ENCODE data around the gene AJM1. TPM values are rescaled to one million over a fixed set of nuclear protein-coding genes. Genes with fewer than 3 reads are reported as not detected.

AJM1 gene
- total RNA-seq, 1 experiment from 2014 or later: 5.3 TPM

DNA sequence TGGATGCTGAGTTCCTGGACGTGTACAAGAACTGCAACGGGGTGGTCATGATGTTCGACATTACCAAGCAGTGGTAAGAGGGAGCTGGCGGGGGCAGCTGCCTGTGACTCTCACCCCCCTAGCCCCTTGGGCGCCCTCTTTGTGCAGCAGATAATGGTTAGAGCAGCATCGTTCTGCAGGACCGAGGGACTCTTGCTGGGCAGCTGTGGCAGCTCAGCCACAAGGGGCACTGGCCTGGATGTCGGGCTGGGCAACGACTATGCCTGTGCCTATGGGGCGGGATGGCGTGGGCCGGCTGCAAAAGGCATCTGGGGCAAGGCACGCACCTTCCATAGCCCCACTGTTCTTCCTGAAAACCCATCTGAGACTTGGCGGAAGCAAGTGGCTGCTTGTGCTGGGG lies 12.9 kb upstream of the AJM1 start:
- H3K9me3 ChIP-seq (ENCODE audit: insufficient read depth, low read depth): no peaks in the 10 kb centered on the region
- intact Hi-C loops (cut with micrococcal nuclease; ENCODE audit: unreplicated experiment): no loop called here
- H4K20me1 ChIP-seq (ENCODE audit: insufficient read depth): 0 out of 2 replicates have a peak, but pooled peaks cover 6% of the 10 kb centered on the region
- no peak overlapping the region for H2AFZ ChIP-seq
- H3K4me1 ChIP-seq (replicated peaks; ENCODE audit: insufficient read depth): no peaks in the 10 kb centered on the region
- H3K9me2 ChIP-seq (ENCODE audit: insufficient read depth): no peaks in the 10 kb centered on the region
- H3K4me2 ChIP-seq: no peak overlapping the region
- peaks cover 9% of the 10 kb centered on the region; the same call in 1 of the 2 replicates for H3F3A ChIP-seq (ENCODE audit: insufficient read depth, low read depth)
- no peaks in the 10 kb centered on the region for H3K27me3 ChIP-seq (ENCODE audit: insufficient read depth, low read depth)
- CTCF ChIA-PET: no interaction called here
- no peak overlapping the region for H3K4me3 ChIP-seq
- H3K27ac ChIP-seq: no peak overlapping the region
- TSS peak; percentile 7 for BruUV-seq (replicated peaks)
- no peak for TF ChIP-seq EZH2 (IDR thresholded peaks at IDR 0.05; ENCODE audit: low read depth)
- TF ChIP-seq, protein P1, sequence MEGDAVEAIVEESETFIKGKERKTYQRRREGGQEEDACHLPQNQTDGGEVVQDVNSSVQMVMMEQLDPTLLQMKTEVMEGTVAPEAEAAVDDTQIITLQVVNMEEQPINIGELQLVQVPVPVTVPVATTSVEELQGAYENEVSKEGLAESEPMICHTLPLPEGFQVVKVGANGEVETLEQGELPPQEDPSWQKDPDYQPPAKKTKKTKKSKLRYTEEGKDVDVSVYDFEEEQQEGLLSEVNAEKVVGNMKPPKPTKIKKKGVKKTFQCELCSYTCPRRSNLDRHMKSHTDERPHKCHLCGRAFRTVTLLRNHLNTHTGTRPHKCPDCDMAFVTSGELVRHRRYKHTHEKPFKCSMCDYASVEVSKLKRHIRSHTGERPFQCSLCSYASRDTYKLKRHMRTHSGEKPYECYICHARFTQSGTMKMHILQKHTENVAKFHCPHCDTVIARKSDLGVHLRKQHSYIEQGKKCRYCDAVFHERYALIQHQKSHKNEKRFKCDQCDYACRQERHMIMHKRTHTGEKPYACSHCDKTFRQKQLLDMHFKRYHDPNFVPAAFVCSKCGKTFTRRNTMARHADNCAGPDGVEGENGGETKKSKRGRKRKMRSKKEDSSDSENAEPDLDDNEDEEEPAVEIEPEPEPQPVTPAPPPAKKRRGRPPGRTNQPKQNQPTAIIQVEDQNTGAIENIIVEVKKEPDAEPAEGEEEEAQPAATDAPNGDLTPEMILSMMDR (conservative IDR thresholded peaks at IDR 0.05): no peak
- POLR2A ChIA-PET (ENCODE audit: unreplicated experiment): no interaction called here
- H3K79me2 ChIP-seq (ENCODE audit: low read depth): no peaks in the 10 kb centered on the region
- no peaks in the 10 kb centered on the region for H3K36me3 ChIP-seq (ENCODE audit: low read depth)
- DNase-seq: peak in 1 of 2 experiments; percentile 20

- no TSS peak for BruUV-seq (replicated peaks)
- no peak for TF ChIP-seq EZH2 (IDR thresholded peaks at IDR 0.05; ENCODE audit: low read depth)
- TF ChIP-seq, protein P1 (conservative IDR thresholded peaks at IDR 0.05): no peak
- intact Hi-C loops (cut with micrococcal nuclease; ENCODE audit: unreplicated experiment): no loop called here
- Histone ChIP-seq H3K4me3 (no peak overlapping the region), H3K27me3 (ENCODE audit: insufficient read depth, low read depth) (no peaks in the 10 kb centered on the region), H3F3A (ENCODE audit: insufficient read depth, low read depth) (peaks cover 13% of the 10 kb centered on the region; the same call in 1 of the 2 replicates), H4K20me1 (ENCODE audit: insufficient read depth) (no peaks in the 10 kb centered on the region), H3K79me2 (ENCODE audit: low read depth) (no peaks in the 10 kb centered on the region), H3K9me2 (ENCODE audit: insufficient read depth) (no peaks in the 10 kb centered on the region), H3K36me3 (ENCODE audit: low read depth) (no peaks in the 10 kb centered on the region), H3K9me3 (ENCODE audit: insufficient read depth, low read depth) (no peaks in the 10 kb centered on the region), H3K27ac (no peak overlapping the region), H2AFZ (no peak overlapping the region), H3K4me2 (no peak overlapping the region), H3K4me1 (replicated peaks; ENCODE audit: insufficient read depth) (no peaks in the 10 kb centered on the region)
- DNase-seq: peak in 1 of 2 experiments; percentile 29
- CTCF ChIA-PET: no interaction called here
- POLR2A ChIA-PET (ENCODE audit: unreplicated experiment): no interaction called here
Observed at GRCh38 chr9:136829981-136830885, 12.0 kb upstream of the AJM1 start.

DNA sequence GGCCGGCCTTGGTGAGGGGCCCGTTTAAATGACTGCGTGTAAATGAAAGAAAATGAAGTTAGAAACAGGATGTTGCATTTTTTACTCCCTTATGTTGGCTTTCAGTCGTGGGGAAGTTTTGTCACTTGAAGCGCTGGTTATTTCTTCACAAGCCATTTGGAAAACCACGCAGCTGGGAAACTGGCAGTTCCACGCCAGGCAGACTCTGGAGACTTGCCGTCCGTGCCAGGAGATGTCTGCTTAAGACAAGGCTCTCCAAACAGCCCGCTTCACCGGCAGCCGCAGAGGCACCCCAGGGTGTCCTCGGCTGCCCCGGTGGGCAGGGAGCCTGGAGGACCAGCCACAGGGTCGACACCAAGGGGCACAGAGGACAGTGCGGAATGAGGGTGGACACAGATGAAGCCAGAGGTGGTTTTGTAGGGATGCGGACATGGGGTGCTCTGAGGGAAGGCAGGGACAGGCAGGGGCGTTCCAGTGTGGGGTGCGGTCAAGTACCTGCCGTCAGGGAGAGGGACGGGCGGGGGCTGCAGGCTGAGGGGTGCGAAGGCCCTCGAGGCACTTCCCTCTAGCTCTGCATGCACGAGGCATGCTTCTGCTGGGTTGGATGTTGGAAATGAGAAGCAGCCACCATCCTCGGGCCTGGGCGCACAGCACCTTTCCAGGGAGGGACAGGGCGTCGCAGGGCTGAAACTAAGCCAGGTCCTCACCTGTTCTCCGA lies 11.1 kb upstream of the AJM1 start:
- no peak overlapping the region for H3K27ac ChIP-seq
- H2AFZ ChIP-seq: no peak overlapping the region
- no peak for TF ChIP-seq EZH2 (IDR thresholded peaks at IDR 0.05; ENCODE audit: low read depth)
- TF ChIP-seq, protein P1 (conservative IDR thresholded peaks at IDR 0.05): no peak
- no TSS peak for BruUV-seq (replicated peaks)
- H3K27me3 ChIP-seq (ENCODE audit: insufficient read depth, low read depth): no peaks in the 10 kb centered on the region
- H3K36me3 ChIP-seq (ENCODE audit: low read depth): no peaks in the 10 kb centered on the region
- H3K79me2 ChIP-seq (ENCODE audit: low read depth): no peaks in the 10 kb centered on the region
- ChIA-PET POLR2A (ENCODE audit: unreplicated experiment) (no interaction called here), CTCF (interaction anchor here (0.6 kb wide), 1 partner anchor 12 kb away, joined by 15 read pairs; no protein-coding TSS in a partner anchor)
- no peaks in the 10 kb centered on the region for H3K4me1 ChIP-seq (replicated peaks; ENCODE audit: insufficient read depth)
- no peak overlapping the region for H3K4me3 ChIP-seq
- H3K4me2 ChIP-seq: no peak overlapping the region
- peaks cover 13% of the 10 kb centered on the region; the same call in 1 of the 2 replicates for H3F3A ChIP-seq (ENCODE audit: insufficient read depth, low read depth)
- intact Hi-C loops (cut with micrococcal nuclease; ENCODE audit: unreplicated experiment): no loop called here
- peak in 1 of 2 experiments; percentile 21 for DNase-seq
- H3K9me3 ChIP-seq (ENCODE audit: insufficient read depth, low read depth): no peaks in the 10 kb centered on the region
- H4K20me1 ChIP-seq (ENCODE audit: insufficient read depth): no peaks in the 10 kb centered on the region; the same call in 1 of the 2 replicates
- H3K9me2 ChIP-seq (ENCODE audit: insufficient read depth): no peaks in the 10 kb centered on the region

All from PC-9 (cell line).